ENCODE results near the gene EXD3.

DNA sequence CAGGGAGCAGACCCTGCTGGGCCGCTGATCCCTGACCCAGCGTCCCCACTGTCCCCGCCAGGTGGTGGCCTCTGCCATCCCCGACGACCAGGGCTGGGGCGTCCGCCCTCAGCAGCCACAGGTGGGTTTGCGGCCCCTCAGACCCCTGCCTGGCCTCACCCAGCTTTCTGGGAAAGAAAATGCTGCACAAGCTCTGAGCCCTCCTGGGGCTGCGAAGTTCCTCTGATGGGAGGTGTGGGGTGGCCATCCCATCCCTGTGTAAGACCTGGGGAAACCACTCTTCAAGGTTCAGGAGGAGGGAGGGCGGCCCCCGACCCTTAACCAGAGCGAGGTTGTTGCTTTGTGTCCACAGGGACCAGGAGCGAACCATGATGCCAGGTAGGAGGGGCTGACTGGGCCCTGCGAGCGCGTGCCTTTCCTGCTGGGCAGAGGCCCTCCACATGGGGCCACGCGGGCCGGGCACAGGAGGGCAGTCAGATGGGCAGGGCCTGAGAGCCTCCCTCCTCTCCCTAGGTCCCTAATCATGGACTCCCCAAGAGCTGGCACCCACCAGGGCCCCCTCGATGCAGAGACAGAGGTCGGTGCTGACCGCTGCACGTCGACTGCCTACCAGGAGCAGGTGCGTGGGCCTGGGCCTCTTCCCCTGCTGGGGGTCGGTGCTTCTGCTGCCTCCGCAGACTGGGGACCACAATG lies 7.9 kb upstream of the EXD3 start:
- TF ChIP-seq, protein P1, sequence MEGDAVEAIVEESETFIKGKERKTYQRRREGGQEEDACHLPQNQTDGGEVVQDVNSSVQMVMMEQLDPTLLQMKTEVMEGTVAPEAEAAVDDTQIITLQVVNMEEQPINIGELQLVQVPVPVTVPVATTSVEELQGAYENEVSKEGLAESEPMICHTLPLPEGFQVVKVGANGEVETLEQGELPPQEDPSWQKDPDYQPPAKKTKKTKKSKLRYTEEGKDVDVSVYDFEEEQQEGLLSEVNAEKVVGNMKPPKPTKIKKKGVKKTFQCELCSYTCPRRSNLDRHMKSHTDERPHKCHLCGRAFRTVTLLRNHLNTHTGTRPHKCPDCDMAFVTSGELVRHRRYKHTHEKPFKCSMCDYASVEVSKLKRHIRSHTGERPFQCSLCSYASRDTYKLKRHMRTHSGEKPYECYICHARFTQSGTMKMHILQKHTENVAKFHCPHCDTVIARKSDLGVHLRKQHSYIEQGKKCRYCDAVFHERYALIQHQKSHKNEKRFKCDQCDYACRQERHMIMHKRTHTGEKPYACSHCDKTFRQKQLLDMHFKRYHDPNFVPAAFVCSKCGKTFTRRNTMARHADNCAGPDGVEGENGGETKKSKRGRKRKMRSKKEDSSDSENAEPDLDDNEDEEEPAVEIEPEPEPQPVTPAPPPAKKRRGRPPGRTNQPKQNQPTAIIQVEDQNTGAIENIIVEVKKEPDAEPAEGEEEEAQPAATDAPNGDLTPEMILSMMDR (IDR thresholded peaks at IDR 0.05), result no peak
- no peak for TF ChIP-seq POLR2A (IDR thresholded peaks at IDR 0.05; ENCODE audit: low read depth)
- no peak for TF ChIP-seq POLR2AphosphoS5 (IDR thresholded peaks at IDR 0.05)
- no peak for TF ChIP-seq EP300 (IDR thresholded peaks at IDR 0.05)

All from esophagus muscularis mucosa (tissue), 4 donors.